Thoracic aorta (tissue), 2 donors: ENCODE data around the gene CNNM2. TPM values are rescaled to one million over a fixed set of nuclear protein-coding genes. Genes with fewer than 3 reads are reported as not detected.
A peak's percentile ranks its signal among the peaks of the same experiment; 100 is the strongest.

Experiments used
- ATAC-seq: fragments of 150-250 bp; one replicate; pipeline ENCODE4 v1.8.0; 2017; ENCODE audit warnings: low read depth; ENCODE audit not compliant: insufficient number of reproducible peaks, low FRiP score
- DNase-seq: peaks from one replicate; pipeline ENCODE4 v3.0.0-alpha.2; 2020; ENCODE audit warnings: low spot score
- H3K27ac ChIP-seq, 2 donors: fragments of 200-600 bp; sonication (generic); 1 replicate in 1 of 2; 2 replicates in 1 of 2; pipeline ENCODE4 v1.5.1; 2016; ENCODE audit warnings: mild to moderate bottlenecking in 2 of 2, moderate library complexity in 2 of 2
- H3K27me3 ChIP-seq: fragments of 200-600 bp; sonication (generic); replicated peaks from 2 replicates; pipeline ENCODE4 v1.6.0; 2016; ENCODE audit warnings: mild to moderate bottlenecking; ENCODE audit not compliant: insufficient read depth
- H3K36me3 ChIP-seq: fragments of 200-600 bp; sonication (generic); one replicate; pipeline ENCODE4 v1.5.1; 2016
- H3K4me1 ChIP-seq, 2 donors: fragments of 200-600 bp; sonication (generic); 1 replicate in 1 of 2; 2 replicates in 1 of 2; pipeline versions ENCODE4 v1.5.1 to v1.6.0; 2016; ENCODE audit warnings: low read depth in 2 of 2, mild to moderate bottlenecking in 1 of 2; ENCODE audit not compliant: control insufficient read depth in 1 of 2
- H3K4me3 ChIP-seq: fragments of 200-600 bp; sonication (generic); 2 replicates; pipeline ENCODE4 v1.5.1; 2016; ENCODE audit warnings: mild to moderate bottlenecking
- H3K9me3 ChIP-seq: fragments of 200-600 bp; sonication (generic); 2 replicates; pipeline ENCODE4 v1.5.1; 2016
- CTCF ChIP-seq: fragments of 200-600 bp; sonication (generic); IDR thresholded peaks from one replicate; pipeline ENCODE4 v1.5.1; 2019; ENCODE audit warnings: antibody characterized with exemption
- total RNA-seq, 2 donors: library from RNA; depleted of rRNA; stranded (reverse); fragments of >200 nt; gene quantifications; one replicate each; pipeline versions ENCODE4 v1.1.0 to v1.2.3, GENCODE V29; 2016

CNNM2 gene
- total RNA-seq, 2 donors from 2014 or later: 12.2 to 24.5 TPM

- ATAC-seq (no peak), DNase-seq (no peak)
- Histone ChIP-seq H3K9me3 (no peaks in the 10 kb centered on the region), H3K4me3 (no peak overlapping the region), H3K27me3 (no peaks in the 10 kb centered on the region), H3K4me1 (peaks cover 4 to 18% of the 10 kb centered on the region in 2 donors), H3K36me3 (peaks cover 46% of the 10 kb centered on the region), H3K27ac (no peak overlapping the region)
- TF ChIP-seq CTCF: no peak
Observed at GRCh38 chr10:103090911-103091310, 172.8 kb downstream of the CNNM2 start.

GRCh38 chr10:103095005-103095404, 176.9 kb downstream of the CNNM2 start:
- Histone ChIP-seq H3K9me3 (no peaks in the 10 kb centered on the region), H3K27ac (no peak overlapping the region), H3K4me3 (no peak overlapping the region), H3K4me1 (peaks cover 0 to 4% of the 10 kb centered on the region in 2 donors), H3K27me3 (no peaks in the 10 kb centered on the region), H3K36me3 (peaks cover 38% of the 10 kb centered on the region)
- no peak for TF ChIP-seq CTCF
- DNase-seq (no peak), ATAC-seq (no peak)

- no peak for TF ChIP-seq CTCF
- H3K9me3 ChIP-seq: no peaks in the 10 kb centered on the region
- peaks cover 0 to 4% of the 10 kb centered on the region in 2 donors for H3K4me1 ChIP-seq
- ATAC-seq (no peak), DNase-seq (no peak)
- H3K4me3 ChIP-seq: no peak overlapping the region
- peaks cover 34% of the 10 kb centered on the region for H3K36me3 ChIP-seq
- no peaks in the 10 kb centered on the region for H3K27me3 ChIP-seq
- peak overlapping the region; percentile 20 to 28 for H3K27ac ChIP-seq
Observed at GRCh38 chr10:103096130-103096529, 178.0 kb downstream of the CNNM2 start.

GRCh38 chr10:103098240-103098639, 180.1 kb downstream of the CNNM2 start:
- no peak for ATAC-seq
- Histone ChIP-seq H3K27me3 (no peaks in the 10 kb centered on the region), H3K36me3 (peaks cover 25% of the 10 kb centered on the region), H3K4me3 (no peak overlapping the region), H3K4me1 (peaks cover 5 to 22% of the 10 kb centered on the region in 2 donors), H3K27ac (no peak overlapping the region), H3K9me3 (no peaks in the 10 kb centered on the region)
- TF ChIP-seq CTCF: no peak
- DNase-seq: no peak

- no peak overlapping the region for H3K27ac ChIP-seq
- H3K36me3 ChIP-seq: peaks cover 26% of the 10 kb centered on the region
Observed at GRCh38 chr10:103100620-103101019, 182.5 kb downstream of the CNNM2 start.

More at GRCh38 chr10:103100620-103101019, 182.5 kb downstream of the CNNM2 start:
- DNase-seq: no peak
- TF ChIP-seq CTCF: no peak
- peaks cover 5 to 33% of the 10 kb centered on the region in 2 donors for H3K4me1 ChIP-seq
- H3K27me3 ChIP-seq: no peaks in the 10 kb centered on the region
- no peaks in the 10 kb centered on the region for H3K9me3 ChIP-seq
- H3K4me3 ChIP-seq: no peak overlapping the region
- ATAC-seq: no peak
